GM12865 (cell line): ENCODE data around the gene RASSF9.

Experiments
- DNase-seq: peaks from one replicate; pipeline ENCODE4 v3.0.0; 2010; ENCODE audit warnings: low read depth
- H3K4me3 ChIP-seq: 2 replicates; pipeline ENCODE4 v1.5.1; 2011; ENCODE audit warnings: mild to moderate bottlenecking, low read depth, low read length, control low read depth
- TF ChIP-seq, protein P1 (sequence below): IDR thresholded peaks from 2 replicates; pipeline ENCODE4 v1.5.1; 2011; ENCODE audit warnings: low read length, control low read depth, low read depth, inconsistent platforms; ENCODE audit not compliant: insufficient read depth; ENCODE audit errors: missing control alignments

The RASSF9 gene

GRCh38 chr12:85823436-85824180 lies 12.6 kb downstream of the RASSF9 start:
- TF ChIP-seq, protein P1, sequence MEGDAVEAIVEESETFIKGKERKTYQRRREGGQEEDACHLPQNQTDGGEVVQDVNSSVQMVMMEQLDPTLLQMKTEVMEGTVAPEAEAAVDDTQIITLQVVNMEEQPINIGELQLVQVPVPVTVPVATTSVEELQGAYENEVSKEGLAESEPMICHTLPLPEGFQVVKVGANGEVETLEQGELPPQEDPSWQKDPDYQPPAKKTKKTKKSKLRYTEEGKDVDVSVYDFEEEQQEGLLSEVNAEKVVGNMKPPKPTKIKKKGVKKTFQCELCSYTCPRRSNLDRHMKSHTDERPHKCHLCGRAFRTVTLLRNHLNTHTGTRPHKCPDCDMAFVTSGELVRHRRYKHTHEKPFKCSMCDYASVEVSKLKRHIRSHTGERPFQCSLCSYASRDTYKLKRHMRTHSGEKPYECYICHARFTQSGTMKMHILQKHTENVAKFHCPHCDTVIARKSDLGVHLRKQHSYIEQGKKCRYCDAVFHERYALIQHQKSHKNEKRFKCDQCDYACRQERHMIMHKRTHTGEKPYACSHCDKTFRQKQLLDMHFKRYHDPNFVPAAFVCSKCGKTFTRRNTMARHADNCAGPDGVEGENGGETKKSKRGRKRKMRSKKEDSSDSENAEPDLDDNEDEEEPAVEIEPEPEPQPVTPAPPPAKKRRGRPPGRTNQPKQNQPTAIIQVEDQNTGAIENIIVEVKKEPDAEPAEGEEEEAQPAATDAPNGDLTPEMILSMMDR: no peak
- no peak overlapping the region for H3K4me3 ChIP-seq
- no peak for DNase-seq

GRCh38 chr12:85821759-85822158 lies 14.4 kb downstream of the RASSF9 start:
- no peak overlapping the region for H3K4me3 ChIP-seq
- TF ChIP-seq, protein P1: no peak
- no peak for DNase-seq

DNA sequence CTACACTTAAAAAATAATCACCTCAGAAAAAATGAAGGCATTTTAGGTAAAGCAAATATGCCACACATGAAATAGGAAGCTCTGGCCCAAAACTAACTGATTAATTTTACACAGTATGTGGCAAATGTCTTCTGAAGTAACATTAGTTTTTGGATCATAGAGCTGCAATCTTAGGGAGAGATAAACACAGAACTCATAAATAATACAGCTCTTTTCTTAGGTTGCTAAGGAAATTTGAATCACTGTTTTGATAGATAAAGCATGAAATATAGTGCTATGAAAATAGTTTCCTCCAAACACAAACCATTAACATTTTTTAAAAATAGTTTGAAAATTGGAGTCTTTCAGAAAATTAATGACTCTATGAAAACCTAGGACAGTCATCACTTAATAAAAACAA lies 15.0 kb downstream of the RASSF9 start:
- no peak overlapping the region for H3K4me3 ChIP-seq
- DNase-seq: no peak
- TF ChIP-seq, protein P1: no peak

DNA sequence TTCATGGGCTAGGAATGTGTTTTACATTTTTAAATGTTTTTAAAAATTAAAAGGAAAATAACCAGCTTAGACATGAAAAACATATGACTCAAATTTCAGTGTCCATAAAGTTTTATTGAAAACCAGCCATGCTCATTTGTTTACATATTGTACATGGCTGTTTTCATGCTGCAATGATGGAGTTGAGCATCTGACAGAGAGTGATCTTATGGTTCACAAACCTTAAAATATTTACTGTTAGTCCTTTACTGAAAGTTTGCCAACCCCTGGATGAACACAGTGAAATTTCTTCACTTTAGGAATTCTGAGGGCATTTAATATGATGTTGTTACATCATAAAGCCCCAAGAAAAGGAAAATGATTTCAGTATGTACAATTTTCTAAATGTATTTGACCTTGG lies 16.1 kb downstream of the RASSF9 start:
- no peak overlapping the region for H3K4me3 ChIP-seq
- TF ChIP-seq, protein P1: no peak
- DNase-seq: no peak

- TF ChIP-seq, protein P1: no peak
- no peak overlapping the region for H3K4me3 ChIP-seq
- no peak for DNase-seq
These were observed 21.5 kb downstream of the RASSF9 start for GRCh38 chr12:85814741-85815140.

DNA sequence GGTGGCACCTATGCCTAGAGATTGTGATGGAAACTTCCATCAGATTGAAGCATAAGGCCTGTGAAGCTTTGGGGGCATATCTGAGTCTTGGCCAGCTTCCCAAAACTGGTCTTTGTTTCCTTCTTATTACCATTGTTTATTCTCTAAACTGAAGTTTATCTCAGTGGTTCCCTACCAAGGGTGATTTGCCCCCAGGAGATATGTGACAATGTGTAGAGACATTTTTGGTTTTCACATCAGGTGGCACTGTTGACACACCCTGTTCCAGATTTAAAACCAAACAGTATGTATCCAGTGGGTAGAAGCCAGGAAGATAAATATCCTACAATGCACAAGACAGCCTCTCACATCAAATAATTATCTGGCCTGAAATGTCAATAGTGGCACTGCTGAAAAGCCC lies 22.1 kb downstream of the RASSF9 start:
- no peak for DNase-seq
- TF ChIP-seq, protein P1: no peak
- no peak overlapping the region for H3K4me3 ChIP-seq

- no peak for DNase-seq
These were observed 26.7 kb downstream of the RASSF9 start for GRCh38 chr12:85809500-85809899.

More at GRCh38 chr12:85809500-85809899, 26.7 kb downstream of the RASSF9 start:
- TF ChIP-seq, protein P1: no peak
- H3K4me3 ChIP-seq: no peak overlapping the region
